NCI-H774 (cell line): ENCODE measurements around the gene TNS3.
A peak's percentile ranks its signal among the peaks of the same experiment; 100 is the strongest.
"Not testable (repeated sequence)": the region's sequence is repeated elsewhere in the genome, so short reads cannot be mapped to it uniquely, and the experiment has no call there.

Source experiments
- DNase-seq: peaks from one replicate; lab custom pipeline; 2025; lab: John Stamatoyannopoulos, UW

Gene TNS3

GRCh38 chr7:47472444-47473157 lies 109.3 kb downstream of the TNS3 start:
- DNase-seq: no peak

DNA sequence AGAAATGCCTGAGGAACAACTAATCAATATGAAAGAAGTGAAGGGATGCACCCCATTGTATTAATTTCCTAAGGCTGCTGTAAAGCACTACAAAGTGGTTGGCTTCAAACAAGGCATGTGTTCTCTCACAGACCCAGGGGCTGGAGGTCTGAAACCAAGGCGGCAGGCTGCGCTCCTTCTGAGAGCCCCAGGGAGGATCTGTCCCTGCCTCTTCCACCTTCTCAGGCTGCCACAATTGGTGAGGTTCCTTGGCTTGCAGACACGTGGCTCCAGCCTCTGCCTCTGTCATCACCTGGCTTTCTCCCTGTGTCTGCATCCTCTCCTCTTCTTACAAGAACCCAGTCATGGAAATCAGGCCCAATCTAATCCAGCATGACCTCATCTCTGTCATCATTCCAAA lies 110.1 kb downstream of the TNS3 start:
- DNase-seq: no peak

GRCh38 chr7:47471358-47471703 lies 110.6 kb downstream of the TNS3 start:
- no peak for DNase-seq

GRCh38 chr7:47470567-47471357 lies 111.1 kb downstream of the TNS3 start:
- peak; percentile 74 for DNase-seq

DNA sequence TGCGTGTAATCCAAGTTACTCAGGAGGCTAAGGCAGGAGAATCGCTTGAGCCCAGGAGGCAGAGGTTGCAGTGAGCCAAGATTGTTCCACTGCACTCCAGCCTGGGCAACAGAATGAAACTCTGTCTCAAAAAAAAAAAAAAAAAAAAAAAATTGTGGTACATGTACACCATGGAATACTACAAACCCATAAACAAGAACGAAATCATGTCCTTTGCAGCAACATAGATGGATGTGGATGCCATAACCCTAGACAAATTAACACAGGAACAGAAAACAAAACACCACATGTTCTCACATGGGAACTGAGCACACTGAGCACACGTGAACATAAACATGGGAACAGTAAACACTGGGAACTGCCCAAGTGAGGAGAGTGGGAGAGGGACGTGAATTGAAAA lies 112.1 kb downstream of the TNS3 start:
- DNase-seq: not testable (repeated sequence)

- DNase-seq: no peak
Measured at GRCh38 chr7:47466832-47467231, 115.1 kb downstream of the TNS3 start.

GRCh38 chr7:47465191-47465590 lies 116.7 kb downstream of the TNS3 start:
- no peak for DNase-seq

- DNase-seq: no peak
Measured at GRCh38 chr7:47464266-47464665, 117.6 kb downstream of the TNS3 start.

GRCh38 chr7:47461746-47462145 lies 120.2 kb downstream of the TNS3 start:
- DNase-seq: no peak

DNA sequence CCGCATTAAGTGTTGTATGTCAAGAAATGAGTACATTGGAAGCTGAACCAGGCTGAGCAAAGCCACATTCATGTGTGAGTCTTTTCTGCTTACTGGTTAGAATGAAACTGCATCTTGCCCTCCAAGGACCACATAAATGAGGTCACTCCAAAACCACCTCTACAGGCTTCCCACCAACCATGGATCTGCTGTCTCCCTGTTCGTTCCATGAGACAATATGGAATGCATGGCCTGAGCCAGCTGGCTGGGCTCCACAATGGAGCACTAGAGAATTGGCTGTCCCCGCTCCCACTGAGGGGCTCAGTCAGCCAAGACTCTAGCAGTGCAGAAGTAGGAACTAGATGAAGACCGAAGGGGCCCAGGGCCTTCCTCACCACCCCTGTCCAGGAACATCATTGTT lies 120.8 kb downstream of the TNS3 start:
- DNase-seq: no peak

DNA sequence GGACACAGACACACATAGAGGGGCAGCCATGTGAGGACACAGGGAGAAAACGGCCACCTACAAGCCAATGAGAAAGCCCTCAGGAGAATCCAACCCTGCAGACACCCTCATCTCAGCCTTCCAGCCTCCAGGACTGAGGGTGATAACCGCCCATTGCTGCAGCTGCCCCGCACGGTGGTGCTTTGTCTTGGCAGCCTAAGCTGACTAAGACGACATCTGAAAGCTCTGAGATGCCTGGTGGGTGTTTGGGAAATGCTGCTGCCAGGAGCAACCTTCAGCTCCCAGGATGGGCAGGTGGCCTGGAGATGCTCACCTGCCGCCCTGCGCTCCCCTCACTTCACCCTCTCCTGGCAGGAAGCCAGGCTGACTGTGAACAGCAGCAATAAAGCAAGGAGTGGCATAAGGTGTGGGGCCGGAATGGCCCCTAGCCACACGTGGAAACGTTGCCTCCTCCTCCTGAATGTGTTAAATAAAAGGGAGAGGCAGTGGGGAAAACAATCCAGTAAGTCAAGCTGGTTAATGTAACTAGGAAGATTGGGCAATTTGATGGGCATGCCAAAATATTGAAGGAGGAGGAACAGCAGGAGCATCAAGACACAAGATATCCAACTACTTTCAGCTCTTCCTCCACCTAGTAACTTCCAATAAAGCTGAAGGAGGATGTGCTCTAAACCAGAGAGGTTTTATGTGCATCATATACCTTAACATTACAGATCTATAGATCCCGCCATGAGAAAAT lies 121.5 kb downstream of the TNS3 start:
- DNase-seq: peak; percentile 81

DNA sequence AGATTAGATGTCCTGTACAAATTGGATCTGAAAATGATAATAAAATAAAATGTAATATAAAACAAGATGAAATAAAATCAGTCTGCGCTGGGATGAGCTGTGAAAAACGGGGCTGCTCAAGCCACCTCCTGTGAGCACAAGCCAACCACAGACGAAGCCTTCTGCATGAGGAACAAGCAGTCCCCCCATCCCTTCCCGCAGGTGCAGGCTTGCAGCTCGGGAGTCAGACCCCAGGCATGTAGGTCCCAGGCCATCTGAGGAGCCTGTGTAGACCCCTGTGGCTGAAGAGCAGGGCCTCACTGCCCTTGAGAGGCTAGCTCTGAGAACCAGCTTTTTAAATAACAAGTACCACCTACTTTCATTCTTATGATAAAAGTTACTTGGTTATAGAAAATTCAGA lies 123.4 kb downstream of the TNS3 start:
- DNase-seq: no peak

- DNase-seq: no peak
Measured at GRCh38 chr7:47458057-47458456, 123.9 kb downstream of the TNS3 start.

DNA sequence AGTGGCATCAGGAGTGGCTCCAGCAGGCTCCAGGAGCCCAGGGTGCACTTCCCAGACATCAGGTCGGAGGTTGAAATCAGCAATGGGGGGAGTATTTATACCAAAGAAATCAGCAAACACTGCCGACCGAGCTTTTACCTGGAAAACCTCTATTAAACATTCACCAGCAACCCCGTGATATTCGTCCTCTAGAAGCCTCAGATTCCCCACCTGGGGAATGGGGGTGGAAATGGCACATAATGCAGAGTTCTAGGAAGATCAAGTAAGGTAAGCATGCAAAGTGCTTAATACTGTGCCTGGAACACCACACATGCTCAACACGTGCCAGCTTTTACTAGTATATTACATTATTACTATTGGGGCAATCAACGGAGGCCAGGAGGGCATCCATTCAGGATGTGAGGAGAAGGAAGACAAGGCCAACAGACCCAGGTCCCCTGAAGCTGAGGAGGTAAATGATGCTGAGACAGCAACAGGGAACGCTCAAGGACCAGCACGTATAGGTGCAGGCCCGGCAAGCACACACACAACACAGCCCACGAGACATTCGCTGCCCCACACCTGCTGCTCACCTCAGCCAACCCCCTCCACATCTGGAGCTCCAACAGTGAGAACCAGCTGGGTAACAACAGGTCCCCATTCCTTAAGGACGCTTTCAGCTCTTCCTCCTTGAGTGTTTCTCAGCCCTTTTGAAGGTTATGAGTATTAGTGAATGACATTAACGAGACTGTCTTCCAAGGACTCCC lies 125.5 kb downstream of the TNS3 start:
- DNase-seq: no peak

- DNase-seq: no peak
Measured at GRCh38 chr7:47455872-47456185, 126.1 kb downstream of the TNS3 start.

DNA sequence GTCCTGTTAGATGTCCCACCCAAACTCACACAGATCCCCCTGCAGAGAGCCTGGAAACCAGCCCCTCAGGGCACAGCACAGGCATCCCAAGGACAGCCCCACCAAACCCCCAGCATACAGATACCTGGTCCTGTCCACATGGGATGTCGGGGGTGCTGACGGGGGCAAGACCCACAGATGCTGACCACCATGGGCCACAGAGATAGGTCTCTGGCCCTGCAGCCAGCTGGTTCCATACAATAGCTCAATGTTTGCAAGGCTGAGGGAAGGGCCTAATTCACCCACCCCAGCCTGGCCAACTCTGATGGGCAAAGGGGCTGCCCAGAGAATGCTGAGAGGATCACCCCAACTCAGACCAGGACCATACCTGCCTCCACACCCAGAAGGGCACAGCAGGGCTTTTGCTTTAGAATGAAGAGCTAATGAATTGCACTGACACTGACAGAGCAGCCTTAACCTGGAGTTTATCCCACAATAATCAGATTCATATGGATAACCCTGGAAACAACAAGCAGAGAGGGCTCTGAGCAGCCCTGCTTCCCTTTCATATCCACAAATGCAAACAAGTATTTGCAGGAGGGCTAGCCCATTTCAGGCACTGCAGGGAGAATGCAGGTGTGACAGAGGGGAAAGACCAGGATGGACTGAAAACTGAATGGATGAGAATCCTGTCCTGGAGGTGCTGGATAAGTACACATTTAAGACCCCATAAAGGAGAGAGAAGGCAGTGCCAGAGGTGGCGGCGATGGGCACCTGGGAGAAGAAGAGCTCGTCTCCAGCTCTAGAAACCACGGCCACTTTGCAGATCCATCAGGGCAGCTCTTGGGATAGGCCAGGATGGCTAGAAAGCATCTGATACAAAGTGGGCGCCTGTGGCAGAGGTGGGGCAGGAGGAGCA lies 126.7 kb downstream of the TNS3 start:
- no peak for DNase-seq

GRCh38 chr7:47454069-47454973 lies 127.6 kb downstream of the TNS3 start:
- DNase-seq: no peak

GRCh38 chr7:47453093-47454061 lies 128.5 kb downstream of the TNS3 start:
- peak; percentile 63 for DNase-seq

- no peak for DNase-seq
Measured at GRCh38 chr7:47452715-47453092, 129.2 kb downstream of the TNS3 start.
